ENCODE measurements around the gene TGFBI. TPM values are rescaled to one million over a fixed set of nuclear protein-coding genes. Genes with fewer than 3 reads are reported as not detected.
A peak's percentile ranks its signal among the peaks of the same experiment; 100 is the strongest.

TGFBI gene
- total RNA-seq, 1 donor from 2014 or later, result 43.2 TPM

DNA sequence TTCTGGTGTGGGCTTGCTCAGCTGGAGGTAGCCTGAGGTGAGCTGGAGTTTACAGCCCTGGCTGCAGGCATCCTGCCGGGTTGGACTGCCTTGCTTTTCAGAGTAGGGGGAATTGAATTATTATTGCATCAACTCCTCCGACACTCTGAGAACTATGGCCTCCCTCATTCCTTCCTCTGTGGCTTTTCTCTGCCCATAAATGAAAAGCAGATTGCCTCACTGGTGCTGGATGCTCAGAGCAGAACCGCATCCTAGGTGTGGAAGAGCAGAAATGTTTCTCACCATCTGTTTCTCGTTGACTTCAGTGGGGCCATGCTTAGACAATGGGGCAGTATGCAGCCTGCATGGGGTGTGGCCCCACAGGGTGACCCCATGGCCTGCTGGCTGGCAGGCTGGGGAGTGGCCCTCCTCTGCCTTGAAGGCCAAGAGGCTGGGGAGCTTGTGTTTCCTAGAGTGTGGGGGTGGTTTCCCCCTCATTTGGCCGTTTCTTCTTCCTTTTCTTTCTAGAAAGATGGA is 27.3 kb upstream of the TGFBI start:
- TF ChIP-seq CTCF (IDR thresholded peaks at IDR 0.05) (no peak), POLR2A (IDR thresholded peaks at IDR 0.05) (no peak), POLR2AphosphoS5 (IDR thresholded peaks at IDR 0.05; ENCODE audit: insufficient read depth in 1 of 2, low read depth in 1 of 2) (peak in 1 of 2 donors; percentile 64)
- DNase-seq (ENCODE audit: extremely low spot score in 2 of 2), result no peak
- H3K27ac ChIP-seq, result peak overlapping the region; percentile 6
- no peaks in the 10 kb centered on the region for H3K4me1 ChIP-seq
- no peaks in the 10 kb centered on the region for H3K36me3 ChIP-seq
- H3K9me3 ChIP-seq, result no peaks in the 10 kb centered on the region
- no peak overlapping the region for H3K4me3 ChIP-seq
- H3K27me3 ChIP-seq, result no peaks in the 10 kb centered on the region
- intact Hi-C loops (cut with DNase I), result no loop called here

- Histone ChIP-seq H3K4me1 (no peaks in the 10 kb centered on the region), H3K4me3 (no peak overlapping the region), H3K27ac (no peak overlapping the region), H3K27me3 (no peaks in the 10 kb centered on the region), H3K9me3 (no peaks in the 10 kb centered on the region), H3K36me3 (no peaks in the 10 kb centered on the region)
- no peak for DNase-seq (ENCODE audit: extremely low spot score in 2 of 2)
- intact Hi-C loops (cut with DNase I), result no loop called here
- TF ChIP-seq POLR2A (IDR thresholded peaks at IDR 0.05), result no peak
- no peak for TF ChIP-seq POLR2AphosphoS5 (IDR thresholded peaks at IDR 0.05; ENCODE audit: insufficient read depth in 1 of 2, low read depth in 1 of 2)
- no peak for TF ChIP-seq CTCF (IDR thresholded peaks at IDR 0.05)
Observed at GRCh38 chr5:136004436-136004835, 24.4 kb upstream of the TGFBI start.

DNA sequence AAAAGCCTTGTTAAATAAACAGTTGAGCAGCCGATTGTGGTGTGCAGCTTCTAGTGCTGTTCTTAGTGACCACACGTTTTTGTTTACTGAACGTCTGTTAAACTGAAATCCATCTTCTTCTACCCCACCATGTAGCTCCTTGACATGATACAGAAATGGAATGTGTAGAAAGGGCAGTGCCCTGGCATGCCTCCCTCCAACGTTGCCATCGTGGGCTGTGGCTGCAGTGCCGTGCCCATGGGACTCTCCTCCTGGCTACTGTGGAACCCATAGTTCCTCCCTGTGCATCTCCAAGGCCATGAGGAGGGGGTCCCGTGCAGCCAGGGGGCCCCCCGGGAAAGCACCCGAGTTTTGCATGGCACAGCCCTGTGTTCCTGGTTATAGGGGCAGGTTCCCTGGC is 23.3 kb upstream of the TGFBI start:
- TF ChIP-seq CTCF (IDR thresholded peaks at IDR 0.05) (no peak), POLR2A (IDR thresholded peaks at IDR 0.05) (no peak), POLR2AphosphoS5 (IDR thresholded peaks at IDR 0.05; ENCODE audit: insufficient read depth in 1 of 2, low read depth in 1 of 2) (no peak)
- DNase-seq (ENCODE audit: extremely low spot score in 2 of 2), result no peak
- H3K27me3 ChIP-seq, result no peaks in the 10 kb centered on the region
- no peak overlapping the region for H3K4me3 ChIP-seq
- H3K9me3 ChIP-seq, result no peaks in the 10 kb centered on the region
- H3K36me3 ChIP-seq, result no peaks in the 10 kb centered on the region
- no peak overlapping the region for H3K27ac ChIP-seq
- H3K4me1 ChIP-seq, result no peaks in the 10 kb centered on the region
- intact Hi-C loops (cut with DNase I), result no loop called here

DNA sequence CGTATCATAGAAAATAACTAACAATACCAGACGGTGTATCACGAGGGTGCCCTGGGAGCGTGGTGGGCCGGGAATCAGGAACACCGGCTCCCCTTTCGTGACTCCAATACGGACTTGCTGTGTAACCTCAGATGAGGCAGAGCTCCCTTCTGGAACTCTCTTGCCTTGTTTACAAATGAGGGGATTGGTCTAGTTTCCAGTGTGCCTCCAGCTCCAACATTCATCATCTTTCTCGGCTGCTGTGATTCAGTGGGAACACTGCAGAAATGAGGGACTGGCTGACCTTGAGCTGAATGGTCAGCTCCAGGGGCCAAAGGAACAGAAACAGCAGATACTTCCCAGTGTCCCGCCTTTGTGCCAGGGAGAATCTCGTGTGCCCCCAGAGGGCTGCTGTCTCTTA is 22.6 kb upstream of the TGFBI start:
- TF ChIP-seq POLR2A (IDR thresholded peaks at IDR 0.05), result no peak
- no peak for TF ChIP-seq POLR2AphosphoS5 (IDR thresholded peaks at IDR 0.05; ENCODE audit: insufficient read depth in 1 of 2, low read depth in 1 of 2)
- no peak for TF ChIP-seq CTCF (IDR thresholded peaks at IDR 0.05)
- no peak overlapping the region for H3K4me3 ChIP-seq
- intact Hi-C loops (cut with DNase I), result no loop called here
- H3K27me3 ChIP-seq, result no peaks in the 10 kb centered on the region
- H3K4me1 ChIP-seq, result peaks cover 5% of the 10 kb centered on the region
- H3K36me3 ChIP-seq, result no peaks in the 10 kb centered on the region
- no peak overlapping the region for H3K27ac ChIP-seq
- H3K9me3 ChIP-seq, result no peaks in the 10 kb centered on the region
- peak in 1 of 2 donors; percentile 83 for DNase-seq (ENCODE audit: extremely low spot score in 2 of 2)

GRCh38 chr5:136006761-136007251 is 22.0 kb upstream of the TGFBI start:
- intact Hi-C loops (cut with DNase I), result no loop called here
- no peaks in the 10 kb centered on the region for H3K9me3 ChIP-seq
- peaks cover 11% of the 10 kb centered on the region for H3K4me1 ChIP-seq
- no peaks in the 10 kb centered on the region for H3K27me3 ChIP-seq
- H3K27ac ChIP-seq, result no peak overlapping the region
- DNase-seq (ENCODE audit: extremely low spot score in 2 of 2), result peak in 1 of 2 donors; percentile 84
- H3K4me3 ChIP-seq, result no peak overlapping the region
- TF ChIP-seq CTCF (IDR thresholded peaks at IDR 0.05) (no peak), POLR2AphosphoS5 (IDR thresholded peaks at IDR 0.05; ENCODE audit: insufficient read depth in 1 of 2, low read depth in 1 of 2) (no peak), POLR2A (IDR thresholded peaks at IDR 0.05) (no peak)
- no peaks in the 10 kb centered on the region for H3K36me3 ChIP-seq
